HG03354 (cell line): Measurements from ENCODE around the gene FAM204A.

Source experiments
- ATAC-seq: cut with Tn5 transposase; IDR thresholded peaks from one replicate; pipeline ENCODE4 v1.9.1; 2021; ENCODE audit warnings: mild to moderate bottlenecking; ENCODE audit not compliant: unreplicated experiment, poor library complexity, severe bottlenecking

The FAM204A gene

DNA sequence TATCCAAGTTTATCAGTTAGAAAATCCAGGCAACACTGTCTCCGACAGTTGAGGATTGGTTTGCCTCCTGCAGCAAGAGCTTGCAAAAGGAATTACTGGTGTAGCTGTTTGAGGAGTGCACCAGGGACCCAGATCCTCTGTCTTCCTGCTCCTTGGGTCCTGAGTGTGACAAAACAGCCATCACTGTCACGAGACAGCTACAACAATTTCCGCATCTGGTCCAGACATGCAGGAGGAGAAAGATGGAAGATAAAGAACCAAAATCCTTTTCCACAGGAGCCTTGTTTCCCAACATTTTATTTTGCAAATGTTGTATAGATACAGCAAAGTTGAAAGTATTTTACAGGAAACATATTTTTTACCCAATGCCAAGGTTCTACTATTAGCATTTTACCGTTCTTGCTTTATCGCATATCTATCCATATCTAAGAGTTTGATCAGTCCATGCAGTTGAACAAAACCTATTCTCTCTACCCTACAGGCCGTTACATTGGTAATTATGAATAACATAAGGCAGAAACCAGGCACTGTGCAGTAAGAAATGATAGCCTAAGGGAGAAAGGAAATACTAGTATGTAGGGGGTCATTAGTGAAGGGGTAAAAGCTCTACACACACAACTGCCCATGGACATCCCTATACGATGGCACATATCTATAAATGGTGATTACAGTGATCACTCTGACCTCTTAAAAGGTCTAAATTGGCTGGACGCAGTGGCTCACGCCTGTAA, 54.9 kb downstream of the FAM204A start:
- no peak for ATAC-seq

DNA sequence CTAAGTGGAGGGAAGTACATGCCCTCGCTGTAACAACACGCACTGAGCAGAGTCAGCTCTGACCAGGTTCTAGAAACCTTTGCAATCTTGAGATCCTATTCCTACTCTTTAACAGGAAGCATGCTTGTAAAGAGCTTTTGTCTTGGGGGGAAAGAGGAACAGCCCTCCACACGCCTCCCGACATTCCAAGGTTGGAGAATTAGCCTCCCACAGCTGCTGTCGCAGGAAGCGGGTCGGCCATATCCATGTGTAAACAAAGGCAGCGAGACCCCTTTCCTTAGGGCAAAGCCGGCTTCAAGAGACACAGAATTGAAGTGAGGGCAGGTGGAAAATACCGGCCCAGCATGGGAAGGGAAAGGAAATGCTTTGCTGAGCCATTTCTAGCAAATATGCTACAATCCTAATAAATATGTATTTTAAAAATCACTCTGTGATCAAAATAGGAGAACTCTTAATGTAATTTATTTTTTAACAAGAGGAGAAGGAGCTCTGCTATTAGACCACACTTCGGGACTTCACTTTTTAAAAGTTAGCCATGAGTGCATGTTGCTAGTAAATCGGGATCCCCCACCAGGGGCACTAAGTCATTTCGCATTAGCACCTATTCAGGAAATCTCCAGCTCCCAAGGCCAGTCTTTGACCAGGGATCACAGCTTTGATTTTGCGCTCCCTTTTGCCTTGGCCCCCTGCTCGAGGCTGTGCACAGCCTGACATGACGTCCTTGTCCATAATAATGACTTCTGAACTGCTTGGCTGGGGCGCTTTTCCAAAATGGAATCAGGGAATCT, 55.9 kb downstream of the FAM204A start:
- no peak for ATAC-seq

GRCh38 chr10:118282670-118283069, 59.5 kb downstream of the FAM204A start:
- no peak for ATAC-seq

DNA sequence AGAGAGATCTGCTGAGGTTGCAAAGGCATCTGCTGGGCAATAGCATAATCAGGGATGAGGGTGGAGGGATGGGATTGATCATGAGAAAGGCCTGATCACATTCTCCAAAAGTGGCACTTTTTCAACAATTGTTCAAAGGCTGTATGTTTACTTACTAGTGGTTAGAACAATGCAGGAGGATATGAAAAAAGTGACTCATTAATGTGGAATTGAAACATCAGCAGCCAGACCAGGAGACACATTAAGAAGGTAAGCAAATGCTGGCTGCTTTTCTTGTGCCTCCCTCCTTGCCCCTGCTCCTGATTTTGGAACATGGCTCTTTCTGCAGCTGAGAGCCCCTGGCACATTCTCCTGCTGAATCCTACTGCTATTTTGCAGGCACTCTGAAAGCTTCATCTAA, 63.5 kb downstream of the FAM204A start:
- ATAC-seq, result no peak

DNA sequence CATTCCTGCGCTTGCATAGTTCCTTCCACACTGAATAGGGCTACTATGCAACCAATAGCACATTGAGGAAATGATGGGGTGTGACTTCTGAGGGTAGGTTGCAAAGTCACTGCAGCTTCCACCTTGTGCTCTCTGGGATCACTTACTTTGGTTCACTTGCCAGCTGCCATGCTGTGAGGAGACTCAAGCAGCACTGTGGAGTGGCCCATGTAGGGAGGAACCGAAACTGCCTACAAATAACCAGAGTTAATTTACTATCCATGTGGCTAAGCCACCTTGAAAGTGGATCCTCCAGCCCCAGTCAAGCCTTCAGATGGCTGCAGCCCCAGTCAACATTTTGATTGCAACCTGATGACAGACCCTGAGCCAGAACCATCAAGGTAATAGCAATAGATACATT, 64.3 kb downstream of the FAM204A start:
- ATAC-seq, result no peak

DNA sequence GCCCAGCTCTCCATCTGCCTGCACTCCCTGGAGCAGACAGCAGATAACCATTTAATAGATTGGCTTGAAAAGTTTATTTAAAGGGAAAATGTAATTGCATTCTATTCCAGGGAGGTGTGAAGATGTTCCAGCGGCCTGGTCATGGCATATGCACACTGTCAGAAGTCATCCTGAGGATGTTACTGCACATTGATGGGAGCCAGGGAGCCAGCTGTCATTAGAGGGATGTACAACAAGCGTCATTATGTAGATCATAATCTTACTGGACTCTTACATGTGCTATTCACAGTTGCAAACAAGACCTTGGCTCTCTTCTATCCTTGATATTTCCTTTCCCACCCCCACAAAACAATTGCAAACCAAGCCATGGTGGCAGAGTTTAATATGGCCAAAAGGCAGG, 65.4 kb downstream of the FAM204A start:
- ATAC-seq, result no peak

- no peak for ATAC-seq
Observed at GRCh38 chr10:118276204-118276603, 65.9 kb downstream of the FAM204A start.

DNA sequence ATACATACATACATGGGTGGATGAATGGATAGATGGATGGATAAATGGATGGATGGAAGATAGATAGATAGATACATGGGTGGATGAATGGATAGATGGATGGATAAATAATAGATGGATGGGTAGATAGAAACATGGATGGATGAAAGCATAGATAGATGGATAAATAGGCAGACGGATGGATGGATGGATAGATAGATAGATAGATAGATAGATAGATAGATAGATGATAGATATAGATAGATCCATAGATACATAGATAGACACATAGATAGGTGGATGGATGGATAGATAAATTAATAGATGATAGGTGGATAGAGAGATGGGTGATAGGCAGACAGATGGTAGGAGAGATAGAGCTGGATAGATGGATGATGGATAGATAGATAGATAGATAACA, 68.5 kb downstream of the FAM204A start:
- ATAC-seq, result no peak

DNA sequence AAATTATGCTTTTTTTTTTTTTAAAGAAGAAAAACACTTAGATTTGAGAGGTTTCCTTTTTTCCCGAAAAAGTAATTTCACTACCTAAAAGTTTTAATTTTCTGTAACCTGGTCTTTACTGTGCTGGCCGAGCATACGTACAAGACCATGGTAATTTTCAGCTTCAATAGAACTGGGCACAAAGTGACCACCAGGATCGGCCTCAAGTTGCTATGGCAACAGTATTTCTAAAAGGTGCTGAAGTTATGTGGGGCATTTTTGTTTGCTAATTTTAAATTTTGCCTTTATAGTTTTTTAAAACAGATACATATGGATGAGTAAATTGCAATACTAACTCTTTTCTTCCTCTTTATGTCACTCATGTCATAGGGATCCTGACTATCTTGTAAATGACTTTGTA, 69.4 kb downstream of the FAM204A start:
- no peak for ATAC-seq

GRCh38 chr10:118272149-118272721, 69.9 kb downstream of the FAM204A start:
- ATAC-seq, result no peak

- ATAC-seq, result no peak
Observed at GRCh38 chr10:118271671-118272070, 70.5 kb downstream of the FAM204A start.

- no peak for ATAC-seq
Observed at GRCh38 chr10:118266098-118266748, 75.9 kb downstream of the FAM204A start.

DNA sequence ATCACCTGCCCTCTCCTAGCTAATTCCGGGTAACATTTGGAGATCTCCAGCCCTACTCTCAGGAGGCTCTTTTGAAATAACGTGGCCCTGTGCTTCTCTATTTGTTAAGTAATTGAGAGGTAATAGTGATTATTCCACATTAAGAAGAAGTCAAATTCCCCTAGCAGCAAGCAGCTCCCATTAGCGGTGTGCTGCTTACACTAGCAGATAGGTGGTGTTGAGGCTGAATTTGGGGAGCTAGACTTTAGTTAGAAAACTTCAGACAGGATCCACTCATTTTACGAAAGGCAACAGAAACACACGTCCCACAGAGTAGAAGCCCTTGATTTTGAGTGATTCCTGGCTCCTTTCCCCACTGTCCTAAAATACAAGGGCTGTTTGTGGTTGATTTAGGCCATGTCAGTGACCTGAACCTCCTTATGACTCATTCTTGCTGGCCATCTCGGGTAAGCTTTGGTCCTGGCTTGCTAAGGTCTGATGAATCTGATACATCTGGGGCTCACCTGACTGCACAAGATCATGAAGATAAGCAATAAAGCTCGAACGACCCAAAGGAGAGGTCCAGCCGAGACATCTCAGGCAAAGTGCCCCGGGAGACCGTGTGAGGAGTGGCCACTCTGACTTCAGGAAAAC, 77.2 kb downstream of the FAM204A start:
- no peak for ATAC-seq

DNA sequence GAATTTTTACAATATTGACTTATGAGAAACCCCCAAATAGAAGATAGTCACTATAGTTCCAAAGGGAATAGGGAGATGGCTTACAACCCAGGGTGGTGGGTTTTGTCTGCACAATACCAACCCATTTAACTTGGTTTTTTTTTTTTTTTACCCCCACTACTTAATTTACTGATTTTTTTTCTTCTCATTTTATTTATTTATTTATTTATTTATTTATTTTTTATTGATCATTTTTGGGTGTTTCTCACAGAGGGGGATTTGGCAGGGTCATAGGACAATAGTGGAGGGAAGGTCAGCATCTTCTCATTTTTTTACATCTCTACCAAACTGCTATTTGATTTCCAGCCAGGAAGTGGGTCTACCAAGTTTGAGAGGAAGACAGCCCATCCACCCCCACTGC, 77.9 kb downstream of the FAM204A start:
- ATAC-seq, result no peak

- no peak for ATAC-seq
Observed at GRCh38 chr10:118262538-118262937, 79.6 kb downstream of the FAM204A start.

- peak; percentile 63 for ATAC-seq
Observed at GRCh38 chr10:118259288-118259906, 82.7 kb downstream of the FAM204A start.

DNA sequence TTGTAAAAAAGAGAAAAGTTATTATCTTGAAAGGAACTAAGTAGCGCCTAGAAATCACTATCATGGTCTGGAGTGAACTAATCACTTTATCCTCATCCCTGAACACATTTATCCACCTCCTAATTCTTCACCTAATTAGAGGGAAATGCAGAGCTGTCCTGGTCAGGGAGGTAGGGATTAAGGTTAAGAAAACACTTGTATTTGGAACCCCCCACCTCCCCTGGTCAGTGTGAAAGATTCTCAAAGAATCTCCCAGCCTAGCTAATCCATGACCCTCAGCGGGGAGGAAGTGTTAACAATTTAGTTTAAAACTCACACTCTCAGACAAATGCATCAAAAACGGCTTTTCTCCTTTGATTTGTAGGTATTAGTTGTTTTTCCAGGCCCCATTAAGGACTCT, 83.8 kb downstream of the FAM204A start:
- no peak for ATAC-seq

DNA sequence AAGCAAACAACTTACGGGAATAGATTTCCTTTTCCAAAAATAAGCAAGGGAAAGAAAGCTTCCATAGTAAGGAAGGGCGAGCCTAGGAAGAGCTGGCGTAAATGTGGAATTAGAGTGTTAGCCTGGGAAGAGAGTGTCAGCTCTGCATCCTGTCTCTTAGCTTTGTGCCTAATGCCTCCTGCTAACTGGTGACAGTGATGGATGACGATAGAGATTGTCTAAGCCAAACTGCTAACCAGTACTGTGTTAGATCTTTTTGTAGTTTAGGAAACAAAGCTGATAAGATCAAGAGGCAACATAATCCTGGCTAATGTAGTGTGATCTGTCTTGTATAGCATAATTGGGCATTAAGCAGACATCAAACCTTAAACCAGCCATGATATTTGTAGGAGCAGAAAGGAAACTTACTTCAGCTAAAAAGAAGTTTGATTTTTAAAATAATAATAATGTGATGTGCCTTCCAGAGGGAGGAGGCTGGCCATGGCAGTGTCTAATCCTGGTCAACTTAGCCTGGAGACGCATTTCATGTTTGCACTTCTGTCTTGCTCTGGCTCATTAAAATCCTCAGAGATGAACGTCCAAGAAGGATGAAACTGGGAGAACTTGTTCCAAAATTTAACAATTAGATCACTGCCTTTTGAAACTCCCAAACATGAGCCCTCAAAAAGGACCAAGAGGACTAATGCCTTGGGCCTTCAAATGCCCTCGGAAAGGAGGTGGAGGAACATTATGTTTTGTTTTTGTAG, 85.1 kb downstream of the FAM204A start:
- ATAC-seq, result no peak

GRCh38 chr10:118256209-118256608, 85.9 kb downstream of the FAM204A start:
- no peak for ATAC-seq
